SK-N-SH (cell line): ENCODE data around the gene ABCF1. TPM values are rescaled to one million over a fixed set of nuclear protein-coding genes. Genes with fewer than 3 reads are reported as not detected.

Experiments used
- CTCF ChIA-PET: fragments of 300-600, 350-600 bp; formaldehyde crosslinking; extraction: SDS; loops from one replicate; lab custom pipeline; 2021; lab: Yijun Ruan, JAX
- POLR2A ChIA-PET: fragments of 350-600 bp; sonication (Branson Sonifier 250); formaldehyde crosslinking; extraction: SDS; loops from one replicate; lab custom pipeline; 2020; ENCODE audit warnings: antibody characterized with exemption, inconsistent platforms; lab: Yijun Ruan, JAX
- DNase-seq: peaks from one replicate; pipeline ENCODE4 v3.0.0; 2012
- H2AFZ ChIP-seq: fragments of 200-600 bp; sonication (generic); 2 replicates; pipeline ENCODE4 v1.8.1; 2016; ENCODE audit warnings: antibody characterized with exemption, mild to moderate bottlenecking, low read depth
- H3F3A ChIP-seq: fragments of 200-600 bp; sonication (generic); replicated peaks from 2 replicates; pipeline ENCODE3; 2016; ENCODE audit warnings: antibody characterized with exemption, mild to moderate bottlenecking; ENCODE audit not compliant: insufficient read depth
- H3K27ac ChIP-seq, 2 experiments: fragments of 200-500 bp in 1 of 2; fragments of 200-600 bp in 1 of 2; sonication (Bioruptor generic) in 1 of 2; sonication (generic), shearing (Covaris generic) in 1 of 2; 2 replicates each; pipeline versions ENCODE4 v1.5.1 to v1.6.1; 2014 to 2016; ENCODE audit warnings: low read depth in 2 of 2, inconsistent platforms in 1 of 2, low read length in 1 of 2, mild to moderate bottlenecking in 1 of 2, mixed read lengths in 1 of 2
- H3K27me3 ChIP-seq: fragments of 200-600 bp; sonication (generic), shearing (Covaris generic); 2 replicates; pipeline ENCODE4 v1.6.1; 2016; ENCODE audit warnings: mixed run types; ENCODE audit not compliant: insufficient read depth
- H3K36me3 ChIP-seq, 2 experiments: fragments of 200-500 bp in 1 of 2; fragments of 200-600 bp in 1 of 2; sonication (Bioruptor generic) in 1 of 2; sonication (generic) in 1 of 2; replicated peaks in 1 of 2; 2 replicates each; pipeline versions ENCODE3 to v1.5.1; 2014 to 2016; ENCODE audit warnings: low read length in 1 of 2, mild to moderate bottlenecking in 1 of 2; ENCODE audit not compliant: insufficient read depth in 2 of 2, control insufficient read depth in 1 of 2
- H3K4me1 ChIP-seq, 2 experiments: fragments of 200-500 bp in 1 of 2; fragments of 200-600 bp in 1 of 2; sonication (Bioruptor generic) in 1 of 2; sonication (generic), shearing (Covaris generic) in 1 of 2; 2 replicates each; pipeline versions ENCODE4 v1.5.1 to v1.6.1; 2014 to 2016; ENCODE audit warnings: low read depth in 1 of 2, low read length in 1 of 2, mixed run types in 1 of 2; ENCODE audit not compliant: insufficient read depth in 2 of 2, control insufficient read depth in 1 of 2
- H3K4me2 ChIP-seq: fragments of 200-600 bp; sonication (generic), shearing (Covaris generic); 2 replicates; pipeline ENCODE4 v1.6.1; 2017; ENCODE audit warnings: mixed run types
- H3K4me3 ChIP-seq, 2 experiments: fragments of 200-500 bp in 1 of 2; fragments of 200-600 bp in 1 of 2; sonication (Bioruptor generic) in 1 of 2; sonication (generic), shearing (Covaris generic) in 1 of 2; 2 replicates each; pipeline versions ENCODE4 v1.5.1 to v1.8.1; 2014 to 2016; ENCODE audit warnings: low read depth in 2 of 2, inconsistent platforms in 1 of 2, low read length in 1 of 2, mild to moderate bottlenecking in 1 of 2, mixed read lengths in 1 of 2, moderate library complexity in 1 of 2
- H3K79me2 ChIP-seq: fragments of 200-600 bp; sonication (generic); 2 replicates; pipeline ENCODE4 v1.8.1; 2017; ENCODE audit warnings: mild to moderate bottlenecking; ENCODE audit not compliant: insufficient read depth
- H3K9ac ChIP-seq: fragments of 200-600 bp; sonication (generic); 2 replicates; pipeline ENCODE4 v1.6.1; 2017; ENCODE audit warnings: mixed run types
- H3K9me2 ChIP-seq: fragments of 200-600 bp; sonication (generic); 2 replicates; pipeline ENCODE4 v1.6.1; 2017; ENCODE audit warnings: mixed run types
- H3K9me3 ChIP-seq: fragments of 200-600 bp; sonication (generic); 2 replicates; pipeline ENCODE4 v1.6.1; 2017; ENCODE audit warnings: mixed run types, mild to moderate bottlenecking, moderate library complexity
- H4K20me1 ChIP-seq: fragments of 200-600 bp; sonication (generic); 2 replicates; pipeline ENCODE4 v1.6.1; 2017; ENCODE audit warnings: mild to moderate bottlenecking, mixed run types; ENCODE audit not compliant: insufficient read depth
- EP300 ChIP-seq, 2 experiments: IDR thresholded peaks; 2 replicates each; pipeline versions ENCODE4 v1.4.0 to v1.6.1; 2012; ENCODE audit warnings: borderline replicate concordance in 1 of 2, low read depth in 1 of 2, low read length in 1 of 2
- FOXM1 ChIP-seq: IDR thresholded peaks from 2 replicates; pipeline ENCODE4 v1.4.0; 2012; ENCODE audit warnings: low read depth, mild to moderate bottlenecking
- GABPA ChIP-seq: IDR thresholded peaks from 2 replicates; pipeline ENCODE4 v1.4.0; 2012; ENCODE audit warnings: low read depth, mild to moderate bottlenecking
- GATA2 ChIP-seq: sonication (generic); formaldehyde crosslinking; IDR thresholded peaks from 2 replicates; pipeline ENCODE4 v1.5.0; 2020; ENCODE audit warnings: mild to moderate bottlenecking, missing genetic modification reagents
- MAX ChIP-seq: IDR thresholded peaks from 2 replicates; pipeline ENCODE4 v1.4.0; 2012; ENCODE audit warnings: low read depth
- MXI1 ChIP-seq: IDR thresholded peaks from 2 replicates; pipeline ENCODE4 v1.6.1; 2012; ENCODE audit warnings: mild to moderate bottlenecking, low read depth, low read length, improper control_type of control experiment
- PBX3 ChIP-seq: IDR thresholded peaks from 2 replicates; pipeline ENCODE4; 2012
- RAD21 ChIP-seq: IDR thresholded peaks from 2 replicates; pipeline ENCODE4 v1.6.1; 2012; ENCODE audit warnings: mild to moderate bottlenecking, low read length
- REST ChIP-seq: IDR thresholded peaks from 2 replicates; pipeline ENCODE4 v1.6.1; 2012; ENCODE audit warnings: mild to moderate bottlenecking, low read depth, low read length, moderate library complexity
- RXRA ChIP-seq: IDR thresholded peaks from 2 replicates; pipeline ENCODE4 v1.4.0; 2012; ENCODE audit warnings: low read depth, mild to moderate bottlenecking, borderline replicate concordance
- TAF1 ChIP-seq: IDR thresholded peaks from 2 replicates; pipeline ENCODE4 v1.6.1; 2012; ENCODE audit warnings: low read depth, mild to moderate bottlenecking, low read length, moderate library complexity, borderline replicate concordance
- TCF12 ChIP-seq: IDR thresholded peaks from 2 replicates; pipeline ENCODE4 v1.4.0; 2012
- USF1 ChIP-seq: IDR thresholded peaks from 2 replicates; pipeline ENCODE4 v1.4.0; 2012; ENCODE audit warnings: low read depth, borderline replicate concordance
- USF2 ChIP-seq: fragments of 150-350 bp; IDR thresholded peaks from 2 replicates; pipeline ENCODE4 v1.6.1; 2017; ENCODE audit warnings: antibody characterized with exemption, low read length, low read depth, borderline replicate concordance
- YY1 ChIP-seq: IDR thresholded peaks from 2 replicates; pipeline ENCODE4 v1.4.0; 2012; ENCODE audit warnings: low read depth, mild to moderate bottlenecking
- WGBS: methylation state at CpG from one replicate; pipeline ENCODE4 v1.1.6; 2017; ENCODE audit warnings: low lambda C conversion rate; 5-methylcytosine and 5-hydroxymethylcytosine counted together
- polyA plus RNA-seq, 3 experiments: library from polyadenylated mRNA; depleted of rRNA; stranded (reverse); fragments of >200 nt; gene quantifications; 2 replicates each; pipeline ENCODE4 v1.2.3, GENCODE V29; 2012

Gene ABCF1
- polyA plus RNA-seq, 1 of the 3 experiments (the other 2 are of a cell fraction), result 53.4 TPM

- DNase-seq, result no peak
- H4K20me1 ChIP-seq, result no peaks in the 10 kb centered on the region
- POLR2A ChIA-PET, result no interaction called here
Measured at GRCh38 chr6:30635834-30636233, 64.6 kb downstream of the ABCF1 start.

More at GRCh38 chr6:30635834-30636233, 64.6 kb downstream of the ABCF1 start:
- H3K36me3 ChIP-seq, result peaks cover 19 to 33% of the 10 kb centered on the region in 2 experiments
- no peak overlapping the region for H2AFZ ChIP-seq
- peaks cover 6% of the 10 kb centered on the region; the same call in 1 of the 2 replicates for H3K79me2 ChIP-seq
- WGBS, result 98% methylated on average over 3 of the region's 3 CpGs
- H3F3A ChIP-seq, result peaks cover 3% of the 10 kb centered on the region
- no peak overlapping the region for H3K4me2 ChIP-seq
- no peak overlapping the region for H3K27ac ChIP-seq
- no peaks in the 10 kb centered on the region for H3K9me3 ChIP-seq
- CTCF ChIA-PET, result no interaction called here
- H3K4me1 ChIP-seq, result no peaks in the 10 kb centered on the region
- H3K9ac ChIP-seq, result no peak overlapping the region
- no peaks in the 10 kb centered on the region for H3K27me3 ChIP-seq
- no peak overlapping the region for H3K4me3 ChIP-seq
- no peaks in the 10 kb centered on the region for H3K9me2 ChIP-seq
- TF ChIP-seq MXI1, result no peak
- TF ChIP-seq RAD21, result no peak
- no peak for TF ChIP-seq RXRA
- no peak for TF ChIP-seq MAX
- no peak for TF ChIP-seq PBX3
- no peak for TF ChIP-seq FOXM1
- no peak for TF ChIP-seq TCF12
- no peak for TF ChIP-seq EP300 (IDR thresholded peaks at IDR 0.05; ENCODE audit: borderline replicate concordance in 1 of 2, low read depth in 1 of 2, low read length in 1 of 2)
- TF ChIP-seq USF1, result no peak
- no peak for TF ChIP-seq GATA2
- no peak for TF ChIP-seq GABPA
- no peak for TF ChIP-seq TAF1
- TF ChIP-seq YY1, result no peak
- no peak for TF ChIP-seq REST
- no peak for TF ChIP-seq USF2
